A673 (cell line): ENCODE results near the gene CABLES2. TPM values are rescaled to one million over a fixed set of nuclear protein-coding genes. Genes with fewer than 3 reads are reported as not detected.
A peak's percentile ranks its signal among the peaks of the same experiment; 100 is the strongest.

ENCODE experiments used
- BruUV-seq: library from RNA; stranded (reverse); fragments of 400-500 nt; replicated peaks from 2 replicates; lab custom pipeline; 2021; lab: Mats Ljungman, UMichigan
- CTCF ChIA-PET: fragments of 300-600 bp; sonication (Branson Sonifier 250); formaldehyde crosslinking; loops from one replicate; lab custom pipeline; 2022; ENCODE audit warnings: antibody characterized with exemption; lab: Charles Lee
- POLR2A ChIA-PET: fragments of 300-600 bp; sonication (Branson Sonifier 250); formaldehyde crosslinking; loops from one replicate; lab custom pipeline; 2022; ENCODE audit warnings: antibody characterized with exemption; ENCODE audit not compliant: low non-redundant PET; lab: Charles Lee
- DNase-seq: peaks from one replicate; pipeline ENCODE4 v3.0.0-alpha.2; 2015; ENCODE audit warnings: low spot score
- H3K27ac ChIP-seq: fragments of 200-600 bp; sonication (generic); 2 replicates; pipeline ENCODE4 v1.5.1; 2016; ENCODE audit warnings: mixed run types, low read depth, mild to moderate bottlenecking, mixed read lengths, antibody characterized with exemption, low read length; ENCODE audit not compliant: poor library complexity, severe bottlenecking
- H3K27me3 ChIP-seq: fragments of 200-600 bp; sonication (generic); replicated peaks from 2 replicates; pipeline ENCODE4 v1.6.1; 2017; ENCODE audit warnings: mixed run types, low read depth, mild to moderate bottlenecking, mixed read lengths, antibody characterized with exemption, low read length; ENCODE audit not compliant: insufficient read depth, poor library complexity
- H3K36me3 ChIP-seq: fragments of 200-600 bp; sonication (generic); 2 replicates; pipeline ENCODE4 v1.6.1; 2016; ENCODE audit warnings: mixed run types, mild to moderate bottlenecking, mixed read lengths, antibody characterized with exemption, low read length; ENCODE audit not compliant: insufficient read depth, poor library complexity, severe bottlenecking
- H3K4me1 ChIP-seq: fragments of 200-600 bp; sonication (generic); 2 replicates; pipeline ENCODE4 v1.6.1; 2017; ENCODE audit warnings: mixed run types, mild to moderate bottlenecking, mixed read lengths, antibody characterized with exemption, low read length; ENCODE audit not compliant: insufficient read depth, poor library complexity, severe bottlenecking
- H3K4me3 ChIP-seq: fragments of 200-600 bp; sonication (generic); 2 replicates; pipeline ENCODE4 v1.5.1; 2016; ENCODE audit warnings: low read depth, mixed run types, mild to moderate bottlenecking, mixed read lengths, low read length; ENCODE audit not compliant: poor library complexity, severe bottlenecking
- H3K9me3 ChIP-seq: fragments of 200-600 bp; sonication (generic); 2 replicates; pipeline ENCODE4 v1.6.1; 2016; ENCODE audit warnings: mixed run types, low read depth, mild to moderate bottlenecking, mixed read lengths, antibody characterized with exemption, low read length; ENCODE audit not compliant: poor library complexity, severe bottlenecking
- EZH2 ChIP-seq: fragments of 200-600 bp; sonication (generic); IDR thresholded peaks from 2 replicates; pipeline ENCODE4 v1.6.1; 2017; ENCODE audit warnings: borderline replicate concordance, low read depth, mild to moderate bottlenecking, mixed read lengths, antibody characterized with exemption, low read length; ENCODE audit not compliant: poor library complexity, severe bottlenecking
- intact Hi-C: fragments of 100-400 bp; cut with micrococcal nuclease; formaldehyde crosslinking; loops from one replicate; pipeline ENCODE4 v1.10.0; 2022; ENCODE audit not compliant: unreplicated experiment
- total RNA-seq: library from RNA; stranded (reverse); gene quantifications from 2 replicates; pipeline ENCODE4 v1.2.3, GENCODE V29; 2021
- TF ChIP-seq, protein P1 (sequence below): fragments of 300-800, 200-600 bp; sonication (generic); conservative IDR thresholded peaks from 2 replicates; pipeline ENCODE4 v1.5.1; 2017; ENCODE audit warnings: low read depth, mild to moderate bottlenecking, antibody characterized with exemption, low read length, moderate library complexity, mixed read lengths

The CABLES2 gene
- total RNA-seq, 1 experiment from 2014 or later = 11.8 TPM

DNA sequence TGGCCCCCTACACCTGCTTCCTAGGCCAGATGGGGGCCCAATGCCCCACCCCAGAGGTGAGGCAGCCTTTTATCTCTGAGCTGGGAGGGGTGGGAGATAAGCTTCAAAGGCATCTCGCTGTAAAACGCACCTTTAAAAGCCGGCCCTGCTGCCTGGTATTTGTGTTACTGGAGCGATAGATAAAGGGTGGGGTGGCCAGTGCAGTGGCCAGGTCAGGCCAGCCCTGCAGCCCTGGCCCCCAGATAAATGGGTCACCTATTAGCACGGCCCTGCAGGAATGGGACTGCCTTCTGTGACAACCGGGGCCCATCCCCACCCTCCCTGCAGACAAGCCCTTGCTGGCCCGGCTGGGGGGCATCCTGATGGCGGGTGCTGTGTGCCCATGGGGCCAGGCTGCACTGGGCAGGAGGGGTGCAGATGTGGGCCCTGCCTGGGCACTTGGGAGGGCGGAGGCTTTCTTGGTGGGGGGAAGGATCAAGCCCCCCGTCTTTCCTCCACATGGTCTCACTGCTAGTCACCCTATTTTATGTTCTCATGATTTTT, 23.3 kb upstream of the CABLES2 start:
- H3K36me3 ChIP-seq = no peaks in the 10 kb centered on the region
- no peak for TF ChIP-seq EZH2
- TF ChIP-seq, protein P1, sequence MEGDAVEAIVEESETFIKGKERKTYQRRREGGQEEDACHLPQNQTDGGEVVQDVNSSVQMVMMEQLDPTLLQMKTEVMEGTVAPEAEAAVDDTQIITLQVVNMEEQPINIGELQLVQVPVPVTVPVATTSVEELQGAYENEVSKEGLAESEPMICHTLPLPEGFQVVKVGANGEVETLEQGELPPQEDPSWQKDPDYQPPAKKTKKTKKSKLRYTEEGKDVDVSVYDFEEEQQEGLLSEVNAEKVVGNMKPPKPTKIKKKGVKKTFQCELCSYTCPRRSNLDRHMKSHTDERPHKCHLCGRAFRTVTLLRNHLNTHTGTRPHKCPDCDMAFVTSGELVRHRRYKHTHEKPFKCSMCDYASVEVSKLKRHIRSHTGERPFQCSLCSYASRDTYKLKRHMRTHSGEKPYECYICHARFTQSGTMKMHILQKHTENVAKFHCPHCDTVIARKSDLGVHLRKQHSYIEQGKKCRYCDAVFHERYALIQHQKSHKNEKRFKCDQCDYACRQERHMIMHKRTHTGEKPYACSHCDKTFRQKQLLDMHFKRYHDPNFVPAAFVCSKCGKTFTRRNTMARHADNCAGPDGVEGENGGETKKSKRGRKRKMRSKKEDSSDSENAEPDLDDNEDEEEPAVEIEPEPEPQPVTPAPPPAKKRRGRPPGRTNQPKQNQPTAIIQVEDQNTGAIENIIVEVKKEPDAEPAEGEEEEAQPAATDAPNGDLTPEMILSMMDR = no peak
- ChIA-PET CTCF (no interaction called here), POLR2A (no interaction called here)
- no TSS peak for BruUV-seq
- no peak for DNase-seq
- no peaks in the 10 kb centered on the region for H3K9me3 ChIP-seq
- H3K4me1 ChIP-seq = no peaks in the 10 kb centered on the region
- intact Hi-C loops = no loop called here
- H3K27ac ChIP-seq = no peak overlapping the region
- no peak overlapping the region for H3K4me3 ChIP-seq
- peaks cover 39% of the 10 kb centered on the region for H3K27me3 ChIP-seq

DNA sequence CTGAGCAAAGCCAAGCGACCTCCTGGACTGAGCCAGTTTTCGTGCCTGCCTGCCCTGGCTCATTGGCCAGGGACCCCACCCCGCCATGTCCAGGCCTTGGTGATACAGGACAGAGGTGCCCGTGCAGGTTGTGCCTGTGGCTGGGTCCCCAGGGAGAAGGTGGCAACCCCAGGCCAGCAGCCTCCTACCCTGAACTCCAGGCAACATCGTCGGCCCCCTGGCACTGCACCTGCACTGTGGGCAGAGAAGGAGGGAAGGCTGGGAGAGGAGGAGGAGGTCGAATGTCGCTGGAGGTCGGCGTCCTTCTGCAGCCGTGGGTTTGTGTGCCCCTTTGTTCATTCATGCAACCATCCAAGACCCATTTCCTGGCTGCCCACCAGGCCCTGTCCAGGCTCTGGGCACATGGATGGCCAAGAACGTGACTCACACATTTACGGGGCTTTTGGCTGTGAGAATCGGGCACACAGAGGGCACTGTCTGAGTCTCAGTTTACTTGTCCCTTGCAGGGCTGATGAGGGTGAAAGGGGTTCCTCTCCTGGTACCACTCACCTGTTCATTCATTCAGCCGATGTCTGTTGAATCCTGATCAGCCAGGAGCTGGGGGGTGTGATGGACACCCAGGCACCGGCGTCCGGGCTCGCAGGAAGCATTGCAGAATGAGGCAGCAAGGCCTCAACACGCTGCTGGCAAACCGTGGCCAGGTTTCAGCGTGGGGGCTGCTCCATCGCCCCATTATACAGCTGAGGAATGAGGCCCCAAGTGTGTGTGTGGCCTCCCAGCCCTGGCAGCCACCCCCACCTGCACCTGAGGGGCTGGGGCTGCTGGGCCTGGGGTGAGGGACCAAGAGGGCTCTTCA, 22.6 kb upstream of the CABLES2 start:
- Histone ChIP-seq H3K9me3 (no peaks in the 10 kb centered on the region), H3K4me3 (no peak overlapping the region), H3K27ac (no peak overlapping the region), H3K27me3 (peaks cover 32% of the 10 kb centered on the region), H3K4me1 (no peaks in the 10 kb centered on the region), H3K36me3 (no peaks in the 10 kb centered on the region)
- DNase-seq = no peak
- ChIA-PET POLR2A (no interaction called here), CTCF (no interaction called here)
- intact Hi-C loops = no loop called here
- BruUV-seq = no TSS peak
- TF ChIP-seq, protein P1 = no peak
- no peak for TF ChIP-seq EZH2

DNA sequence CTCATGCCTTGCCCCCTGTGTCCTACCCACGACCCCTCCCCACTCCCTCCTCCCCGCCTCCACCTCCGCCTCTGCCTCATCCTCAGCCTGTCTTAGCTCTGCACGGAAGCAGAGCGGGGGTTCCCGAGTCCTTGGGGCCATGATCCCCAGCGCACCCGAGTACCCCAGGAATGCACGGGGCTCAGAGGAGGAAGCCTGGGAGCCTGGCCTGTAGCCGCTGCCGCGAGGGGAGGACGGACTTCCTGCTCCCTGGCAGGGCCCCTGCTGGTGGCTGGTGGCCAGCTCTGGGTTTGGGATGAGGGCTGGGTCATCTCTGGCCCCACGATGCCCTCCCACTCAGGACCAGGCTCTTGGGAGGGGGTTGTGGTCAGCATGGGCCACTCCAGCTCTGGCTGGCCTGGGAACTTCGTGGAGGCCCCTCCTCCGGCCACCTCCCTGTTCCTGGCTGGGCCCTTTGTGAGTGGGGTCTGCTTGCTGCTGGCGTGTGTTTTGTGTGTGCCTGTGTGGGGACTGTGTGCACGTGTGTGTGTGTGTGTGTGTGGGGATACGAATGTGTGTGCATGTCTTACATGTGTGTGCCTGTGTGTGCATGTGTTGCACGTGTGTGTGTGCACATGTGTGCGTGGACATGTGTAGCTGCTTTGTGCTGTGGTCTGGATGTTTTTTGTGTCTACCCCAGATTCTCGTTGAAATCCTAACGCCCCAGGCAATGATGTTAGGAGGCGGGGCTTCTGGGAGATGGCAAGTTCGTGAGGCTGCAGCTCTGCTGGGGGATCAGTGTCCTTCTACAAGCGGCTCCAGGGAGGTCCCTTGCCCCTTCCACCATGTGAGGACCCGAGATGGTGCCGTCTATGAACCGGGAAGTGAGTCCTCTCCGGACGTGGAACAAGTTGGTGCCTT, 21.6 kb upstream of the CABLES2 start:
- H3K27ac ChIP-seq = no peak overlapping the region
- H3K4me1 ChIP-seq = no peaks in the 10 kb centered on the region
- DNase-seq = peak; percentile 16
- intact Hi-C loops = no loop called here
- BruUV-seq = no TSS peak
- ChIA-PET POLR2A (no interaction called here), CTCF (no interaction called here)
- no peak overlapping the region for H3K4me3 ChIP-seq
- H3K27me3 ChIP-seq = peaks cover 25% of the 10 kb centered on the region
- TF ChIP-seq, protein P1 = no peak
- TF ChIP-seq EZH2 = no peak
- H3K9me3 ChIP-seq = no peaks in the 10 kb centered on the region
- no peaks in the 10 kb centered on the region for H3K36me3 ChIP-seq
